OCI-LY1 (cell line): ENCODE results near the gene TSACC.

Experiments
- CTCF ChIP-seq: fragments of 200-600 bp; sonication (generic), shearing (Covaris generic); IDR thresholded peaks from 2 replicates; pipeline ENCODE4 v1.5.1; 2017; ENCODE audit warnings: mild to moderate bottlenecking, antibody characterized with exemption, low read length, moderate library complexity, mixed read lengths
- EZH2 ChIP-seq: fragments of 200-600 bp; sonication (generic), shearing (Covaris generic); IDR thresholded peaks from 2 replicates; pipeline ENCODE4 v1.8.0; 2017; ENCODE audit warnings: borderline replicate concordance, mixed run types, mild to moderate bottlenecking, antibody characterized with exemption, low read length, moderate library complexity, mixed read lengths

DNA sequence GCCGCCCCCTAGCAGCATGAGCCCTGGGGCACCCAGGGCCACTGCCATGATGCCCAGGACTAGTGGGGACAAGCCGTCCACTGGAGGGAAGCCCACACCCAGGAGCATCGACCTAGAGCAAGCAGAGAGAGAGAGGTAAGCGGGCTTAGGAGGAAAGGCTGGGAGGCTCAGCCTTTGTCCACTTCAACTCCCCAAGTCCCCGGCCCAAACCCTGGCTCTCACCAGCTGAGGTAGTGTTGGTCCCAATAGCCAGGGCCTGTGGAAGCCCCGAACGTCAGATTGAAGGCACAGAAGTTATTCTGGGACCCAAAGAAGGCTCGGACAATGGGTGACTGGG lies 45.3 kb upstream of the TSACC start:
- TF ChIP-seq CTCF (no peak), EZH2 (no peak)
